K562 (cell line): ENCODE results near the gene CCDC196. TPM values are rescaled to one million over a fixed set of nuclear protein-coding genes. Genes with fewer than 3 reads are reported as not detected.

ENCODE experiments used
- ATAC-seq: fragments of 200-7000 bp; cut with Tn5 transposase; 3 replicates; pipeline ENCODE4 v1.9.1; 2020; ENCODE audit warnings: moderate library complexity
- BruUV-seq: library from RNA; stranded (reverse); fragments of 400-500 nt; replicated peaks from 2 replicates; lab custom pipeline; 2021; lab: Mats Ljungman, UMichigan
- CTCF ChIA-PET: fragments of 300-600 bp; formaldehyde crosslinking; extraction: SDS; loops from one replicate; lab custom pipeline; 2021; ENCODE audit warnings: low intra/inter-chr PET ratio; lab: Yijun Ruan, JAX
- POLR2A ChIA-PET: fragments of 300-600, 350-650 bp; sonication (Branson Sonifier 250); formaldehyde crosslinking; extraction: SDS; loops from one replicate; lab custom pipeline; 2021; ENCODE audit warnings: antibody characterized with exemption, inconsistent platforms; lab: Yijun Ruan, JAX
- DNase-seq, 4 experiments: peaks; one replicate each; pipeline versions ENCODE4 v3.0.0 to v3.0.0-alpha.2; 2011 to 2018; ENCODE audit warnings: low spot score in 3 of 4, mixed read lengths in 3 of 4; ENCODE audit errors: extremely low read depth in 1 of 4
- FAIRE-seq: peaks from 2 replicates; lab custom pipeline; 2011; peaks lifted over from hg19 to GRCh38; lab: Jason Lieb, UNC
- H2AFZ ChIP-seq: 2 replicates; pipeline ENCODE4 v1.6.0; 2011; ENCODE audit warnings: low read depth, low read length, control low read depth, inconsistent platforms
- H3K27ac ChIP-seq: fragments of 200-600 bp; 3 replicates; pipeline ENCODE4 v1.8.0; 2011; ENCODE audit warnings: low read depth, mild to moderate bottlenecking, control low read depth, inconsistent platforms, low read length, moderate library complexity, mixed read lengths; ENCODE audit errors: extremely low read depth
- H3K27me3 ChIP-seq, 2 experiments: fragments of 300-600 bp in 1 of 2; 2 replicates in 1 of 2; 3 replicates in 1 of 2; pipeline versions ENCODE4 v1.6.0 to v1.8.0; 2011; ENCODE audit warnings: inconsistent platforms in 2 of 2, low read length in 2 of 2, mild to moderate bottlenecking in 1 of 2, mixed read lengths in 1 of 2, moderate library complexity in 1 of 2; ENCODE audit not compliant: control insufficient read depth in 2 of 2, insufficient read depth in 2 of 2
- H3K36me3 ChIP-seq: fragments of 300-600 bp; 3 replicates; pipeline ENCODE4 v1.8.0; 2011; ENCODE audit warnings: mild to moderate bottlenecking, low read length, inconsistent platforms; ENCODE audit not compliant: control insufficient read depth, insufficient read depth
- H3K4me1 ChIP-seq, 2 experiments: fragments of 200-600 bp in 1 of 2; replicated peaks in 1 of 2; 2 replicates in 1 of 2; 3 replicates in 1 of 2; pipeline versions ENCODE4 v1.5.1 to v1.8.0; 2011; ENCODE audit warnings: inconsistent platforms in 2 of 2, low read length in 2 of 2, mild to moderate bottlenecking in 1 of 2, mixed read lengths in 1 of 2, moderate library complexity in 1 of 2; ENCODE audit not compliant: control insufficient read depth in 2 of 2, insufficient read depth in 2 of 2
- H3K4me2 ChIP-seq: 2 replicates; pipeline ENCODE4 v1.6.1; 2011; ENCODE audit warnings: low read length, control low read depth, inconsistent platforms, mixed read lengths; ENCODE audit not compliant: insufficient read depth
- H3K4me3 ChIP-seq: fragments of 200-600 bp; sonication (generic), shearing (Covaris generic); 2 replicates; pipeline ENCODE4 v1.5.1; 2016; ENCODE audit warnings: control low read depth, inconsistent platforms
- H3K79me2 ChIP-seq: fragments of 200-600 bp; 3 replicates; pipeline ENCODE4 v1.8.0; 2011; ENCODE audit warnings: low read length, inconsistent platforms; ENCODE audit not compliant: control insufficient read depth, insufficient read depth
- H3K9ac ChIP-seq, 2 experiments: 2 replicates each; pipeline versions ENCODE4 v1.6.0 to v1.6.1; 2011; ENCODE audit warnings: low read depth in 2 of 2, low read length in 2 of 2, control low read depth in 1 of 2, inconsistent platforms in 1 of 2, mild to moderate bottlenecking in 1 of 2, mixed read lengths in 1 of 2; ENCODE audit not compliant: insufficient read depth in 1 of 2
- H3K9me1 ChIP-seq: one replicate; pipeline ENCODE4 v1.6.0; 2011; ENCODE audit warnings: inconsistent platforms, mild to moderate bottlenecking, low read length, moderate library complexity; ENCODE audit not compliant: control insufficient read depth, insufficient read depth
- H3K9me3 ChIP-seq: replicated peaks from 2 replicates; pipeline ENCODE4 v1.5.1; 2011; ENCODE audit warnings: low read depth, low read length, inconsistent platforms; ENCODE audit not compliant: control insufficient read depth, insufficient read depth
- H4K20me1 ChIP-seq: replicated peaks from 2 replicates; pipeline ENCODE4 v1.6.1; 2011; ENCODE audit warnings: low read length, inconsistent platforms, mixed read lengths; ENCODE audit not compliant: control insufficient read depth, insufficient read depth
- FOXJ2 ChIP-seq: fragments of 200-800 bp; sonication (Bioruptor generic); IDR thresholded peaks from 2 replicates; pipeline ENCODE4 v1.6.1; 2016; ENCODE audit warnings: missing genetic modification characterization, missing compliant biosample characterization
- MCM7 ChIP-seq, 2 experiments: fragments of 450-650 bp; IDR thresholded peaks; 2 replicates each; pipeline ENCODE4 v1.6.1; 2016 to 2018
- MYBL2 ChIP-seq, 2 experiments: fragments of 450-650 bp in 1 of 2; sonication (generic) in 1 of 2; formaldehyde crosslinking in 1 of 2; IDR thresholded peaks; 2 replicates each; pipeline versions ENCODE4 v1.6.1 to v1.8.1; 2017 to 2022; ENCODE audit warnings: borderline replicate concordance in 1 of 2, inconsistent platforms in 1 of 2, low read depth in 1 of 2, mild to moderate bottlenecking in 1 of 2, missing genetic modification reagents in 1 of 2, moderate library complexity in 1 of 2
- NKRF ChIP-seq: fragments of 450-650 bp; IDR thresholded peaks from 2 replicates; pipeline ENCODE4 v1.6.1; 2016; ENCODE audit warnings: borderline replicate concordance
- NR1H2 ChIP-seq: sonication (generic); formaldehyde crosslinking; IDR thresholded peaks from 2 replicates; pipeline ENCODE4 v1.4.0; 2020; ENCODE audit warnings: mild to moderate bottlenecking, missing genetic modification reagents
- PHTF2 ChIP-seq: fragments of 250-450 bp; sonication (Bioruptor Pico); IDR thresholded peaks from 2 replicates; pipeline ENCODE4 v1.5.0; 2021; ENCODE audit warnings: mild to moderate bottlenecking
- RBM22 ChIP-seq: fragments of 200-400 bp; formaldehyde crosslinking; IDR thresholded peaks from 2 replicates; pipeline ENCODE4 v1.6.1; 2018; ENCODE audit warnings: low read length, low read depth; ENCODE audit not compliant: poor library complexity, severe bottlenecking
- WGBS: fragments of 100-300 bp; shearing (Covaris generic); methylation state at CpG from one replicate; pipeline ENCODE4 v1.1.6; 2016; ENCODE audit warnings: low coverage, mixed read lengths; ENCODE audit not compliant: insufficient coverage; ENCODE audit errors: missing lambda C conversion rate; 5-methylcytosine and 5-hydroxymethylcytosine counted together
- in situ Hi-C: fragments of 300-500 bp; cut with MboI; formaldehyde crosslinking; loops from 4 replicates; pipeline ENCODE4 v1.15.0; 2018; ENCODE audit warnings: inconsistent platforms, mixed read lengths
- intact Hi-C: fragments of 100-400 bp; cut with micrococcal nuclease; formaldehyde crosslinking; loops from 2 replicates; pipeline ENCODE4 v1.14.2; 2022
- polyA plus RNA-seq, 8 experiments: library from polyadenylated mRNA; depleted of rRNA in 4 of 8; stranded (reverse) in 5 of 8; unstranded in 3 of 8; fragments of >200 nt; fragmentation: Nextera tagmentation in 2 of 8; fragmentation: Illumina TruSeq in 1 of 8; extraction: Ambion mirVana in 2 of 8; extraction: Trizol in 1 of 8; gene quantifications; 2 replicates each; pipeline versions ENCODE4 v1.2.1 to v1.2.3, GENCODE V29; 2011 to 2014; ENCODE audit warnings: inconsistent platforms in 1 of 8, missing spikeins in 1 of 8
- total RNA-seq, 7 experiments: library from RNA; depleted of rRNA in 6 of 7; stranded (reverse); fragments of >200 nt in 6 of 7; fragmentation: Illumina TruSeq in 2 of 7; extraction: Trizol in 2 of 7; gene quantifications; 2 replicates each; pipeline versions ENCODE4 v1.2.1 to v1.2.3, GENCODE V29; 2011 to 2021; ENCODE audit warnings: low replicate concordance in 1 of 7

The CCDC196 gene
- total and polyA plus RNA-seq, 9 of the 15 experiments (the other 6 are each of a cell fraction or from before 2014, with no cell fraction given) = not detected

- Histone ChIP-seq H2AFZ (no peak overlapping the region), H3K9me3 (no peaks in the 10 kb centered on the region), H3K27me3 (no peaks in the 10 kb centered on the region), H3K4me2 (no peak overlapping the region), H3K4me3 (no peak overlapping the region), H3K9me1 (no peaks in the 10 kb centered on the region), H3K79me2 (peaks cover 68% of the 10 kb centered on the region), H4K20me1 (peaks cover 10% of the 10 kb centered on the region; the same call in 1 of the 2 replicates), H3K4me1 (peaks cover 0 to 21% of the 10 kb centered on the region in 2 experiments; a peak in 3 of 5 replicates), H3K27ac (no peak overlapping the region), H3K9ac (no peak overlapping the region), H3K36me3 (no peaks in the 10 kb centered on the region)
- in situ Hi-C loops = no loop called here
- ChIA-PET CTCF (no interaction called here), POLR2A (no interaction called here)
- no TSS peak for BruUV-seq
- ATAC-seq (no peak), FAIRE-seq (no peak), DNase-seq (no peak)
- intact Hi-C loops = no loop called here
- WGBS = 52% methylated on average over 1 of the region's 1 CpG
- no peak for TF ChIP-seq MYBL2 (IDR thresholded peaks at IDR 0.05; ENCODE audit: low read depth)
- no peak for TF ChIP-seq MYBL2 (CRISPR knock-in tag; IDR thresholded peaks at IDR 0.05; ENCODE audit: borderline replicate concordance)
- no peak for TF ChIP-seq MCM7 (IDR thresholded peaks at IDR 0.05)
- TF ChIP-seq NKRF = no peak
- TF ChIP-seq NR1H2 = no peak
- TF ChIP-seq PHTF2 (CRISPR knock-in tag) = no peak
- no peak for TF ChIP-seq FOXJ2 (tag)
- TF ChIP-seq RBM22 = no peak
Observed at GRCh38 chr14:66511849-66512248, 25.7 kb downstream of the CCDC196 start.
